ENCODE measurements around the gene ZIC4. TPM values are rescaled to one million over a fixed set of nuclear protein-coding genes. Genes with fewer than 3 reads are reported as not detected.

The ZIC4 gene
- total RNA-seq, 1 experiment from 2014 or later = 0.17 TPM

- DNase-seq (ENCODE audit: low read depth) = no peak
Measured at GRCh38 chr3:147355753-147356090, 50.6 kb downstream of the ZIC4 start.

DNA sequence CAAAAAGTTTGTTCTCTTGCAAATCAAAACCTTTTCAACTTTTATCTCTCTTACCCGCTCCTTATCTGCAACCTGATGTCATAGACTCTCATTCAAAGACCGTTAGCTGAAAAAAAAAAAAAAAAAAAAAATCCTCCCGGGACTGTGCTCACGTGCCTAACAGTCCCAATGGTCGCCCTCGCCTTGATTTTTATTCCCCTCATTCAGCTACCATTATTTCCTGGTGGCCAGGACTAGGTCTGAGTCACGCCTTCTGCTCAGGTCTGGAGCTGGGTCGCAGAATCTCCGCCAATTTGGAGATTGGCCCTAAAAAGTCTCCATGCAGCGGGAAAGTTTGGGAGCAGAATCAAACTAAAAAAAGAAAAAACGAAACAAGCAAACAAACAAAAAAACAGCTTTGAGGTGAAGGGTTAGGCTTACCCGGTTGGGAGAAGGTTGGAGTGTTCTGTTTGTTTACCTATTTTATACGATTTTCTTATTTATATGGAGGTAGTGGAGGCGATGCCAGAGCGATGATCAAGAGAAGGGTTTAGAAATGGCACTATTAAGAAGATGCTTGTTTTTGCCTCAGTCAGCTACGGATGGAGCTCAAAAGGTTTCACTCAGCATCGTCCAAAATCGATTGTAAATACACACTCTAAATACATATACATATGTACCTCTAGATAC, 51.1 kb downstream of the ZIC4 start:
- no peak for DNase-seq (ENCODE audit: low read depth)

GRCh38 chr3:147354623-147355022, 51.7 kb downstream of the ZIC4 start:
- DNase-seq (ENCODE audit: low read depth) = no peak

DNA sequence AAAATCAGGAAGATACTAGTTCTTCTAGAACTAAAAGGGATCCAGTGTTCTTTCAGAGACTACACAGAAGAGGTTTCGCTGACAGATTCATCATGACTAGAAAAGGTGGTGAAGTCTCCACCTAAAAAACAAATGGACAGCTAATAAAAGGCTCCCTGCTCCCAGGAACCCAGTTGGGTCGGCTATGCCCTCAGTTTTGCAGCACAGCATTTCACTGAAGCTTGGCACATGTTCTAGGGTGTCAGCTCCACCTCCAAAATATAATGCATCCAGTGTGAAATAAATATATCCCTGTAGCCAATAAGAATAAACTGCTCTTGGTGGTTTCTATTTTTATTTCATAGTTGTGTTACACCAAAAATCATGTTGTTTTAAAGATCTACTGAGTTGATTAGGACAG, 55.0 kb downstream of the ZIC4 start:
- no peak for DNase-seq (ENCODE audit: low read depth)

DNA sequence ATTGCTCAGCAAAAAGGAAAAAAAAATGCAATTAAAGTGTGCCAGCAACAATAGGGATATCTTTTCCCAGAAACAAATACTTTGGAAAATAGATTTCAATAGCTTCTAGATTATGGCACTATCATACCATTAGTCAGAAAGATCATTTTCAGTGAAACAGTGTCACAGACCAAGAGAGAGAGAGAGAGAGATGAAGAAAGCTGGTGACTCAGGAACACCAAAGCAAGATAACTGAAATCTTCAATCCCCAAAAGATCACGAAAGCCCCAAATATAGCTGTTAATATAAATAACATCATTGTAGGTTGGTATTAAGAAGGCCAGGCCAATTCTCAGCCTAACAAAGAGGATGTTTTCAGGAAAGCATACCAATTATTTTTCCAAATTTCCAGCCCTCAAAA, 57.4 kb downstream of the ZIC4 start:
- no peak for DNase-seq (ENCODE audit: low read depth)

DNA sequence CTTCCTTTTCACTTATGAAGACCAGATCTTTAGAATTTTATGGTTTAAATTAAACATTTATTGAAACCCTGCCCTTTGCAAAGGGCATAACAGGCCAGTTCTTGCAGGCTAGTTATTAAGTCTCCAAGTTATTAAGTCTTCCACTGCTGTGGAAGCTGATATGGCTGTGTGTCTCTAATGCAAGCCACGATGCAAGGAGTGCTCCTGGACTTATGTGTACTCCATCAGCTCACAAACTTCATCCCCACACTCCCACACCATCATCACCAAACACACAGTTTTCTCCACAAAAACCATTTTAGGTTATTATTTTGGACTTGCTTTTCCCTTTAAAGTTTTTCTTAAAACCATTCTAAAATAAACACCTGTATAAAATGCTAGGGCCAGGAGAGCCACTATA, 62.4 kb downstream of the ZIC4 start:
- no peak for DNase-seq (ENCODE audit: low read depth)

DNA sequence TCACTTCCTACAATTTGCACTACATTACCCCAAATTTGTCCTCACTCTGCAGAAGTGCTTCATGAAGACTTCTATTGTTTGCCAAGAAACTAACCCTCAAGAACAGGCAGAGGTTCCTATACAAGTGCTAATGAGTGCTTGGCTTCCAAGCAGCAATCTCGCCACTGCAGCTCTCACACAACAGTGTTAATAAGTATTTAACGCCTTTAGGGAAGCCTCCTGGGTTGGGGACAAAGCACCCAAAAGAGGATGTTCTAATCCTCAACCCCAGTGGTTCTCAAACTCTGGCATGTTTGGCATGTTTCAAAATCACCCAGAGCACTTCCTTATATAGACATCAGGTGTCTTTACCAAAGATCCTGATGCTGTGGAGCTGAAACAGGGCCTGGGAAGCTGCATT, 64.6 kb downstream of the ZIC4 start:
- DNase-seq (ENCODE audit: low read depth) = no peak

DNA sequence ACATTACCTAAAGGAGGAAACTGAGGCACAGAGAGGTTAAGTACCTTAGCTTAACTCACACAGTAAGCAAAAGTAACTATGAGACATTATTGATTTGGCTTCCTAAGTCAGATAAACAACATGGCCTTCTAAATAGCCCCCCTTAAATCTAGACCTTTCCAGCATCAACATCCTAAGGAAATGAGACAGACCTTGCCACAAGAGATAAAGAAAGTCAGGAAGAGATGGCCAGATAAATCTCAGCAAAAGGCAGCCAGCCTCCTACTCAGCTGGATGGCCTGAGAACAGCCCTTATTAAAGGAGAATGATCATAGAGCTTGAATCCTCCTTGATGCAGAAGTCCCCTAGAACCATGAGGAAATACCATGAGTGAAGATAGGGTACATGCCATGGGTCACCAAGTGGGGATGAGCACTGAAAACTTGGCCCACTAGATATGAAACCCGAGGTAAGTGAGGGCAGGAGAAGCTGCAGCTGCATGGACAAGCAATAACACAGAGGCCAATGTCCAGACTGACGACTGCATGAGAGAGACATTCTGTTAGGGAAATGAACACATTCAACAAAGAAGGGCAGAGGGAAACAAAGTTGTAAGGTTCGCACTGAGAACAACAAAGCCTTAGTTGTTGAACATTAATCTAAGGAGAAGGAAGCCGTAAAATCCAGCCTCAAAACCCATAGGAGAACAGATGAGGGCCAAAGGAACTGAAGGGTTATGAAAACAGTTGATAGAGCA, 69.6 kb downstream of the ZIC4 start:
- DNase-seq (ENCODE audit: low read depth) = no peak

Other genes starting within 250 kb of the ZIC4 start
- 10.3 and 19.5 TPM in 2 replicates for gene ZIC1, start 2.8 kb upstream of the ZIC4 start, total RNA-seq (2014; rRNA removed; shearing (Covaris generic))